ENCODE data around the gene COPS4.
"Not testable (repeated sequence)": the region's sequence is repeated elsewhere in the genome, so short reads cannot be mapped to it uniquely, and the experiment has no call there.

COPS4 gene

GRCh38 chr4:83034630-83035494, at the start of gene COPS4:
Gene COPS4, plus strand, starts transcription at chr4:83035183. Its CDS starts 42 bp downstream, at chr4:83035225.
- Histone ChIP-seq H3K36me3 (ENCODE audit: control insufficient read depth, insufficient read depth, low read length) (no peaks in the 10 kb centered on the region), H3K27me3 (ENCODE audit: control insufficient read depth, insufficient read depth, low read length) (peaks cover 3% of the 10 kb centered on the region), H3K4me3 (ENCODE audit: low read depth, low read length) (peak within 1 kb of the TSS; percentile 83), H3K9ac (ENCODE audit: low read depth, low read length) (peak within 1 kb of the TSS; percentile 70), H3K4me1 (ENCODE audit: control insufficient read depth, insufficient read depth, low read length) (peaks cover 2% of the 10 kb centered on the region), H3K9me3 (ENCODE audit: control insufficient read depth, insufficient read depth, low read length) (no peaks in the 10 kb centered on the region)

GRCh38 chr4:82987519-82987918, 47.5 kb upstream of the COPS4 start:
- H3K9me3 ChIP-seq (ENCODE audit: control insufficient read depth, insufficient read depth, low read length); H3K27me3 ChIP-seq (ENCODE audit: control insufficient read depth, insufficient read depth, low read length); H3K9ac ChIP-seq (ENCODE audit: low read depth, low read length); H3K4me3 ChIP-seq (ENCODE audit: low read depth, low read length); H3K4me1 ChIP-seq (ENCODE audit: control insufficient read depth, insufficient read depth, low read length); H3K36me3 ChIP-seq (ENCODE audit: control insufficient read depth, insufficient read depth, low read length): not testable (repeated sequence)

- H3K9me3 ChIP-seq (ENCODE audit: control insufficient read depth, insufficient read depth, low read length), result no peaks in the 10 kb centered on the region
- H3K27me3 ChIP-seq (ENCODE audit: control insufficient read depth, insufficient read depth, low read length), result no peaks in the 10 kb centered on the region
- H3K36me3 ChIP-seq (ENCODE audit: control insufficient read depth, insufficient read depth, low read length), result no peaks in the 10 kb centered on the region
- H3K4me3 ChIP-seq (ENCODE audit: low read depth, low read length), result no peak overlapping the region
- H3K9ac ChIP-seq (ENCODE audit: low read depth, low read length), result no peak overlapping the region
- H3K4me1 ChIP-seq (ENCODE audit: control insufficient read depth, insufficient read depth, low read length), result no peaks in the 10 kb centered on the region
Measured at GRCh38 chr4:82988323-82988832, 46.6 kb upstream of the COPS4 start.

GRCh38 chr4:82989575-82990429, 45.2 kb upstream of the COPS4 start:
- Histone ChIP-seq H3K9ac (ENCODE audit: low read depth, low read length) (no peak overlapping the region), H3K36me3 (ENCODE audit: control insufficient read depth, insufficient read depth, low read length) (no peaks in the 10 kb centered on the region), H3K27me3 (ENCODE audit: control insufficient read depth, insufficient read depth, low read length) (no peaks in the 10 kb centered on the region), H3K4me1 (ENCODE audit: control insufficient read depth, insufficient read depth, low read length) (no peaks in the 10 kb centered on the region), H3K9me3 (ENCODE audit: control insufficient read depth, insufficient read depth, low read length) (no peaks in the 10 kb centered on the region), H3K4me3 (ENCODE audit: low read depth, low read length) (no peak overlapping the region)

GRCh38 chr4:82994834-82995233, 40.1 kb upstream of the COPS4 start:
- Histone ChIP-seq H3K9ac (ENCODE audit: low read depth, low read length) (no peak overlapping the region), H3K36me3 (ENCODE audit: control insufficient read depth, insufficient read depth, low read length) (no peaks in the 10 kb centered on the region), H3K27me3 (ENCODE audit: control insufficient read depth, insufficient read depth, low read length) (no peaks in the 10 kb centered on the region), H3K4me3 (ENCODE audit: low read depth, low read length) (no peak overlapping the region), H3K9me3 (ENCODE audit: control insufficient read depth, insufficient read depth, low read length) (no peaks in the 10 kb centered on the region), H3K4me1 (ENCODE audit: control insufficient read depth, insufficient read depth, low read length) (no peaks in the 10 kb centered on the region)

- Histone ChIP-seq H3K9ac (ENCODE audit: low read depth, low read length) (no peak overlapping the region), H3K27me3 (ENCODE audit: control insufficient read depth, insufficient read depth, low read length) (no peaks in the 10 kb centered on the region), H3K4me3 (ENCODE audit: low read depth, low read length) (no peak overlapping the region), H3K36me3 (ENCODE audit: control insufficient read depth, insufficient read depth, low read length) (no peaks in the 10 kb centered on the region), H3K9me3 (ENCODE audit: control insufficient read depth, insufficient read depth, low read length) (no peaks in the 10 kb centered on the region), H3K4me1 (ENCODE audit: control insufficient read depth, insufficient read depth, low read length) (no peaks in the 10 kb centered on the region)
Measured at GRCh38 chr4:82998898-82999297, 36.1 kb upstream of the COPS4 start.

GRCh38 chr4:83002329-83002728, 32.7 kb upstream of the COPS4 start:
- Histone ChIP-seq H3K4me1 (ENCODE audit: control insufficient read depth, insufficient read depth, low read length) (no peaks in the 10 kb centered on the region), H3K4me3 (ENCODE audit: low read depth, low read length) (no peak overlapping the region), H3K9ac (ENCODE audit: low read depth, low read length) (no peak overlapping the region), H3K36me3 (ENCODE audit: control insufficient read depth, insufficient read depth, low read length) (no peaks in the 10 kb centered on the region), H3K9me3 (ENCODE audit: control insufficient read depth, insufficient read depth, low read length) (no peaks in the 10 kb centered on the region), H3K27me3 (ENCODE audit: control insufficient read depth, insufficient read depth, low read length) (no peaks in the 10 kb centered on the region)

GRCh38 chr4:83003044-83003791, 31.8 kb upstream of the COPS4 start:
- not testable (repeated sequence) for H3K4me3 ChIP-seq (ENCODE audit: low read depth, low read length); H3K9me3 ChIP-seq (ENCODE audit: control insufficient read depth, insufficient read depth, low read length); H3K4me1 ChIP-seq (ENCODE audit: control insufficient read depth, insufficient read depth, low read length); H3K27me3 ChIP-seq (ENCODE audit: control insufficient read depth, insufficient read depth, low read length); H3K9ac ChIP-seq (ENCODE audit: low read depth, low read length); H3K36me3 ChIP-seq (ENCODE audit: control insufficient read depth, insufficient read depth, low read length)

GRCh38 chr4:83009529-83009928, 25.5 kb upstream of the COPS4 start:
- H3K9ac ChIP-seq (ENCODE audit: low read depth, low read length), result no peak overlapping the region
- no peaks in the 10 kb centered on the region for H3K9me3 ChIP-seq (ENCODE audit: control insufficient read depth, insufficient read depth, low read length)
- no peaks in the 10 kb centered on the region for H3K36me3 ChIP-seq (ENCODE audit: control insufficient read depth, insufficient read depth, low read length)
- peak overlapping the region; percentile 75 for H3K4me3 ChIP-seq (ENCODE audit: low read depth, low read length)
- H3K27me3 ChIP-seq (ENCODE audit: control insufficient read depth, insufficient read depth, low read length), result peaks cover 9% of the 10 kb centered on the region
- peaks cover 3% of the 10 kb centered on the region for H3K4me1 ChIP-seq (ENCODE audit: control insufficient read depth, insufficient read depth, low read length)

- H3K4me1 ChIP-seq (ENCODE audit: control insufficient read depth, insufficient read depth, low read length), result peaks cover 3% of the 10 kb centered on the region
- peak overlapping the region; percentile 75 for H3K4me3 ChIP-seq (ENCODE audit: low read depth, low read length)
- no peaks in the 10 kb centered on the region for H3K36me3 ChIP-seq (ENCODE audit: control insufficient read depth, insufficient read depth, low read length)
- peak overlapping the region; percentile 79 for H3K9ac ChIP-seq (ENCODE audit: low read depth, low read length)
- no peaks in the 10 kb centered on the region for H3K9me3 ChIP-seq (ENCODE audit: control insufficient read depth, insufficient read depth, low read length)
- peaks cover 9% of the 10 kb centered on the region for H3K27me3 ChIP-seq (ENCODE audit: control insufficient read depth, insufficient read depth, low read length)
Measured at GRCh38 chr4:83010111-83010521, 24.9 kb upstream of the COPS4 start.

- H3K4me1 ChIP-seq (ENCODE audit: control insufficient read depth, insufficient read depth, low read length), result peaks cover 3% of the 10 kb centered on the region
Measured at GRCh38 chr4:83010522-83011318, 24.3 kb upstream of the COPS4 start, which contains the start of gene LIN54. Gene LIN54, minus strand, starts transcription at chr4:83010823. Its CDS starts 25,979 bp downstream, at chr4:82984844.

More at GRCh38 chr4:83010522-83011318, 24.3 kb upstream of the COPS4 start, which contains the start of gene LIN54:
- Histone ChIP-seq H3K4me3 (ENCODE audit: low read depth, low read length) (peak within 1 kb of the TSS; percentile 75), H3K27me3 (ENCODE audit: control insufficient read depth, insufficient read depth, low read length) (peaks cover 9% of the 10 kb centered on the region), H3K9me3 (ENCODE audit: control insufficient read depth, insufficient read depth, low read length) (no peaks in the 10 kb centered on the region), H3K36me3 (ENCODE audit: control insufficient read depth, insufficient read depth, low read length) (no peaks in the 10 kb centered on the region), H3K9ac (ENCODE audit: low read depth, low read length) (peak within 1 kb of the TSS; percentile 79)
